ENCODE results near the gene SOD2.

SOD2 gene

GRCh38 chr6:159684013-159684304 is 9.1 kb downstream of the SOD2 start:
- no peak for TF ChIP-seq CTCF (IDR thresholded peaks at IDR 0.05; ENCODE audit: control insufficient read depth, insufficient read depth, low read depth, low read length, missing control alignments)
- DNase-seq (ENCODE audit: low read depth): no peak
- no peak overlapping the region for H3K4me3 ChIP-seq (ENCODE audit: control insufficient read depth, low read depth, low read length)

GRCh38 chr6:159682810-159683209 is 10.2 kb downstream of the SOD2 start:
- no peak overlapping the region for H3K4me3 ChIP-seq (ENCODE audit: control insufficient read depth, low read depth, low read length)
- no peak for DNase-seq (ENCODE audit: low read depth)
- no peak for TF ChIP-seq CTCF (IDR thresholded peaks at IDR 0.05; ENCODE audit: control insufficient read depth, insufficient read depth, low read depth, low read length, missing control alignments)

- H3K4me3 ChIP-seq (ENCODE audit: control insufficient read depth, low read depth, low read length): no peak overlapping the region
- TF ChIP-seq CTCF (IDR thresholded peaks at IDR 0.05; ENCODE audit: control insufficient read depth, insufficient read depth, low read depth, low read length, missing control alignments): no peak
- no peak for DNase-seq (ENCODE audit: low read depth)
Measured at GRCh38 chr6:159682295-159682694, 10.7 kb downstream of the SOD2 start.

GRCh38 chr6:159681191-159681880 is 11.7 kb downstream of the SOD2 start:
- H3K4me3 ChIP-seq (ENCODE audit: control insufficient read depth, low read depth, low read length): no peak overlapping the region
- no peak for TF ChIP-seq CTCF (IDR thresholded peaks at IDR 0.05; ENCODE audit: control insufficient read depth, insufficient read depth, low read depth, low read length, missing control alignments)
- DNase-seq (ENCODE audit: low read depth): no peak

- DNase-seq (ENCODE audit: low read depth): no peak
- H3K4me3 ChIP-seq (ENCODE audit: control insufficient read depth, low read depth, low read length): no peak overlapping the region
- TF ChIP-seq CTCF (IDR thresholded peaks at IDR 0.05; ENCODE audit: control insufficient read depth, insufficient read depth, low read depth, low read length, missing control alignments): no peak
Measured at GRCh38 chr6:159680104-159680503, 12.9 kb downstream of the SOD2 start.

- no peak for DNase-seq (ENCODE audit: low read depth)
- no peak overlapping the region for H3K4me3 ChIP-seq (ENCODE audit: control insufficient read depth, low read depth, low read length)
- no peak for TF ChIP-seq CTCF (IDR thresholded peaks at IDR 0.05; ENCODE audit: control insufficient read depth, insufficient read depth, low read depth, low read length, missing control alignments)
Measured at GRCh38 chr6:159679091-159680077, 13.7 kb downstream of the SOD2 start.

Data from AG09309 (cell line).